HPDE6-E6E7 (cell line): ENCODE measurements around the gene KCNV2.

Source experiments
- DNase-seq: peaks from one replicate; pipeline ENCODE4 v3.0.0; 2011; ENCODE audit warnings: missing footprints; ENCODE audit errors: extremely low spot score

Gene KCNV2

GRCh38 chr9:2720179-2720654 is 2.9 kb downstream of the KCNV2 start:
- no peak for DNase-seq

GRCh38 chr9:2722715-2723114 is 5.4 kb downstream of the KCNV2 start:
- peak; percentile 47 for DNase-seq

- DNase-seq, result no peak
These were observed 6.2 kb downstream of the KCNV2 start for GRCh38 chr9:2723376-2724065.

- no peak for DNase-seq
These were observed 7.8 kb downstream of the KCNV2 start for GRCh38 chr9:2725126-2725525.

- DNase-seq, result no peak
These were observed 8.8 kb downstream of the KCNV2 start for GRCh38 chr9:2725898-2726649.

- peak; percentile 10 for DNase-seq
These were observed 9.5 kb downstream of the KCNV2 start for GRCh38 chr9:2726650-2727340.

GRCh38 chr9:2727374-2727773 is 10.1 kb downstream of the KCNV2 start:
- no peak for DNase-seq

GRCh38 chr9:2727966-2728613 is 10.8 kb downstream of the KCNV2 start:
- DNase-seq, result peak; percentile 21

GRCh38 chr9:2729003-2729402 is 11.7 kb downstream of the KCNV2 start:
- no peak for DNase-seq

- no peak for DNase-seq
These were observed 12.4 kb downstream of the KCNV2 start for GRCh38 chr9:2729721-2730120.

- DNase-seq, result no peak
These were observed 13.7 kb downstream of the KCNV2 start for GRCh38 chr9:2730971-2731370.

GRCh38 chr9:2732492-2732891 is 15.2 kb downstream of the KCNV2 start:
- DNase-seq, result no peak

GRCh38 chr9:2740616-2741015 is 23.3 kb downstream of the KCNV2 start:
- DNase-seq, result no peak

- DNase-seq, result no peak
These were observed 24.3 kb downstream of the KCNV2 start for GRCh38 chr9:2741441-2742158.

- no peak for DNase-seq
These were observed 24.9 kb downstream of the KCNV2 start for GRCh38 chr9:2742214-2742613.

GRCh38 chr9:2743937-2744529 is 26.7 kb downstream of the KCNV2 start:
- DNase-seq, result no peak

- DNase-seq, result no peak
These were observed 28.5 kb downstream of the KCNV2 start for GRCh38 chr9:2745560-2746380.

- no peak for DNase-seq
These were observed 32.2 kb downstream of the KCNV2 start for GRCh38 chr9:2749485-2749884.

- DNase-seq, result no peak
These were observed 38.0 kb downstream of the KCNV2 start for GRCh38 chr9:2755285-2755684.
